ENCODE data around the gene ABCC3.

DNA sequence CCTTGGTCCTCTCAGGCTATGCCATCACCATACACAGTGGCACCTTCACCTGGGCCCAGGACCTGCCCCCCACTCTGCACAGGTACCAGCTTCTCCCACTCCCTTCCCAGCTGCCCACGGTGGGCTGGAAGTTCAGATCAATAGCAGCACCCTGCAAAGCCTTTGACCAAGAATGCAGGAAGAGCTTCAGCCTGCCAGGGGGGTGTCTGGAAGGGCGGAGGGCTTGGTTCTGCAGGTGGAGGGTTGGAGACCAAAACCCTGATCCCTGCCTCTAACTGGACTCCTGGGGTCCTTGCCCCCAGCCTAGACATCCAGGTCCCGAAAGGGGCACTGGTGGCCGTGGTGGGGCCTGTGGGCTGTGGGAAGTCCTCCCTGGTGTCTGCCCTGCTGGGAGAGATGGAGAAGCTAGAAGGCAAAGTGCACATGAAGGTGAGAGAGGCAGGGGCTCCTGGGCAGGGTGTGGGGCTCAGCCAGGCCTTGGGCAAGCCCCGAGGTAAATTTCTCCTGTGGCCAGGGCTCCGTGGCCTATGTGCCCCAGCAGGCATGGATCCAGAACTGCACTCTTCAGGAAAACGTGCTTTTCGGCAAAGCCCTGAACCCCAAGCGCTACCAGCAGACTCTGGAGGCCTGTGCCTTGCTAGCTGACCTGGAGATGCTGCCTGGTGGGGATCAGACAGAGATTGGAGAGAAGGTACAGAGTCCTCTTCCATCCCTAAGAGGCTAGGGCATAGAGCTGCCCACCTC lies 34.3 kb downstream of the ABCC3 start:
- no peak for TF ChIP-seq CTCF (IDR thresholded peaks at IDR 0.05)
- TF ChIP-seq EP300 (IDR thresholded peaks at IDR 0.05), result no peak
- TF ChIP-seq POLR2A (IDR thresholded peaks at IDR 0.05), result no peak
- TF ChIP-seq POLR2AphosphoS5 (IDR thresholded peaks at IDR 0.05), result no peak
